Measurements from ENCODE around the gene PPFIBP2.

GRCh38 chr11:7655253-7656217 is 141.7 kb downstream of the PPFIBP2 start:
- TF ChIP-seq ZNF274 (IDR thresholded peaks at IDR 0.05; ENCODE audit: low read length) (no peak), ZNF274 (tag by site-specific recombination; IDR thresholded peaks at IDR 0.05; ENCODE audit: borderline replicate concordance) (no peak), PATZ1 (tag by site-specific recombination; IDR thresholded peaks at IDR 0.05) (no peak), ZNF394 (tag by site-specific recombination; IDR thresholded peaks at IDR 0.05; ENCODE audit: borderline replicate concordance) (no peak), YY1 (tag by site-specific recombination; IDR thresholded peaks at IDR 0.05) (no peak), ZNF121 (tag by site-specific recombination; IDR thresholded peaks at IDR 0.05) (no peak), ZNF184 (tag by site-specific recombination; IDR thresholded peaks at IDR 0.05) (no peak), ZNF623 (tag by site-specific recombination; IDR thresholded peaks at IDR 0.05) (no peak), SP2 (tag by site-specific recombination; IDR thresholded peaks at IDR 0.05) (no peak), ZNF791 (tag by site-specific recombination; IDR thresholded peaks at IDR 0.05) (no peak), ZNF777 (tag by site-specific recombination; IDR thresholded peaks at IDR 0.05; ENCODE audit: borderline replicate concordance) (no peak), PBX3 (CRISPR knock-in tag; IDR thresholded peaks at IDR 0.05) (no peak)
- TF ChIP-seq, protein P1, sequence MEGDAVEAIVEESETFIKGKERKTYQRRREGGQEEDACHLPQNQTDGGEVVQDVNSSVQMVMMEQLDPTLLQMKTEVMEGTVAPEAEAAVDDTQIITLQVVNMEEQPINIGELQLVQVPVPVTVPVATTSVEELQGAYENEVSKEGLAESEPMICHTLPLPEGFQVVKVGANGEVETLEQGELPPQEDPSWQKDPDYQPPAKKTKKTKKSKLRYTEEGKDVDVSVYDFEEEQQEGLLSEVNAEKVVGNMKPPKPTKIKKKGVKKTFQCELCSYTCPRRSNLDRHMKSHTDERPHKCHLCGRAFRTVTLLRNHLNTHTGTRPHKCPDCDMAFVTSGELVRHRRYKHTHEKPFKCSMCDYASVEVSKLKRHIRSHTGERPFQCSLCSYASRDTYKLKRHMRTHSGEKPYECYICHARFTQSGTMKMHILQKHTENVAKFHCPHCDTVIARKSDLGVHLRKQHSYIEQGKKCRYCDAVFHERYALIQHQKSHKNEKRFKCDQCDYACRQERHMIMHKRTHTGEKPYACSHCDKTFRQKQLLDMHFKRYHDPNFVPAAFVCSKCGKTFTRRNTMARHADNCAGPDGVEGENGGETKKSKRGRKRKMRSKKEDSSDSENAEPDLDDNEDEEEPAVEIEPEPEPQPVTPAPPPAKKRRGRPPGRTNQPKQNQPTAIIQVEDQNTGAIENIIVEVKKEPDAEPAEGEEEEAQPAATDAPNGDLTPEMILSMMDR (tag by site-specific recombination; IDR thresholded peaks at IDR 0.05), result no peak
- TF ChIP-seq, protein P2, sequence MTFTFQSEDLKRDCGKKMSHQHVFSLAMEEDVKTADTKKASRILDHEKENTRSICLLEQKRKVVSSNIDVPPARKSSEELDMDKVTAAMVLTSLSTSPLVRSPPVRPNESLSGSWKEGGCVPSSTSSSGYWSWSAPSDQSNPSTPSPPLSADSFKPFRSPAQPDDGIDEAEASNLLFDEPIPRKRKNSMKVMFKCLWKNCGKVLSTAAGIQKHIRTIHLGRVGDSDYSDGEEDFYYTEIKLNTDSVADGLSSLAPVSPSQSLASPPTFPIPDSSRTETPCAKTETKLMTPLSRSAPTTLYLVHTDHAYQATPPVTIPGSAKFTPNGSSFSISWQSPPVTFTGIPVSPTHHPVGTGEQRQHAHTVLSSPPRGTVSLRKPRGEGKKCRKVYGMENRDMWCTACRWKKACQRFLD (tag by site-specific recombination; IDR thresholded peaks at IDR 0.05), result no peak

Data from HEK293 (cell line).